OCI-LY7 (cell line): ENCODE results near the gene VIPAS39. TPM values are rescaled to one million over a fixed set of nuclear protein-coding genes. Genes with fewer than 3 reads are reported as not detected.

ENCODE experiments used
- BruUV-seq: library from RNA; stranded (reverse); fragments of 400-500 nt; replicated peaks from 2 replicates; lab custom pipeline; 2021; lab: Mats Ljungman, UMichigan
- CTCF ChIA-PET: fragments of 300-600 bp; sonication (Branson Sonifier 250); formaldehyde crosslinking; loops from one replicate; lab custom pipeline; 2022; ENCODE audit warnings: antibody characterized with exemption; ENCODE audit not compliant: unreplicated experiment; lab: Charles Lee
- POLR2A ChIA-PET: fragments of 300-600 bp; sonication (Branson Sonifier 250); formaldehyde crosslinking; loops from one replicate; lab custom pipeline; 2022; ENCODE audit warnings: antibody characterized with exemption; lab: Charles Lee
- DNase-seq: peaks from one replicate; pipeline ENCODE4 v3.0.0-alpha.2; 2015; ENCODE audit warnings: low spot score
- H2AFZ ChIP-seq: fragments of 200-600 bp; sonication (generic), shearing (Covaris generic); 2 replicates; pipeline ENCODE4 v1.6.1; 2014; ENCODE audit warnings: mild to moderate bottlenecking, antibody characterized with exemption, low read length, moderate library complexity
- H3K27ac ChIP-seq: fragments of 200-600 bp; sonication (generic); 2 replicates; pipeline ENCODE4 v1.5.1; 2014; ENCODE audit warnings: mixed run types, low read depth, mild to moderate bottlenecking, moderate library complexity, low read length, inconsistent platforms; ENCODE audit not compliant: poor library complexity, severe bottlenecking
- H3K36me3 ChIP-seq: fragments of 200-600 bp; sonication (generic); 2 replicates; pipeline ENCODE4 v1.6.1; 2014; ENCODE audit warnings: mild to moderate bottlenecking, antibody characterized with exemption, low read length, moderate library complexity, mixed read lengths; ENCODE audit not compliant: insufficient read depth
- H3K4me1 ChIP-seq: fragments of 200-600 bp; sonication (generic); 2 replicates; pipeline ENCODE4 v1.5.1; 2014; ENCODE audit warnings: mild to moderate bottlenecking, low read length; ENCODE audit not compliant: insufficient read depth, poor library complexity, severe bottlenecking
- H3K4me2 ChIP-seq: fragments of 200-600 bp; sonication (generic); 2 replicates; pipeline ENCODE4 v1.6.1; 2014; ENCODE audit warnings: mild to moderate bottlenecking, low read length
- H3K4me3 ChIP-seq: fragments of 200-600 bp; sonication (generic); 2 replicates; pipeline ENCODE4 v1.5.1; 2014; ENCODE audit warnings: mild to moderate bottlenecking, low read depth, low read length; ENCODE audit not compliant: poor library complexity, severe bottlenecking
- H3K79me2 ChIP-seq: fragments of 200-600 bp; sonication (generic); 2 replicates; pipeline ENCODE4 v1.6.1; 2016; ENCODE audit warnings: low read depth, mild to moderate bottlenecking, low read length, moderate library complexity, mixed read lengths; ENCODE audit not compliant: insufficient read depth
- H3K9me2 ChIP-seq: fragments of 200-600 bp; sonication (generic); 2 replicates; pipeline ENCODE4 v1.6.1; 2016; ENCODE audit warnings: mild to moderate bottlenecking, low read length, mixed read lengths; ENCODE audit not compliant: insufficient read depth
- H3K9me3 ChIP-seq: fragments of 200-600 bp; sonication (generic); 2 replicates; pipeline ENCODE4 v1.6.1; 2014; ENCODE audit warnings: mild to moderate bottlenecking, mixed run types, low read length, mixed read lengths
- H4K20me1 ChIP-seq: fragments of 200-600 bp; sonication (generic); 2 replicates; pipeline ENCODE4 v1.6.1; 2014; ENCODE audit warnings: mild to moderate bottlenecking, antibody characterized with exemption, low read length, moderate library complexity, mixed read lengths; ENCODE audit not compliant: insufficient read depth
- EZH2phosphoT487 ChIP-seq: fragments of 200-600 bp; sonication (generic); IDR thresholded peaks from 2 replicates; pipeline ENCODE4 v1.6.1; 2018; ENCODE audit warnings: low read depth, borderline replicate concordance, mild to moderate bottlenecking, mixed run types, antibody characterized with exemption, low read length, moderate library complexity, mixed read lengths
- intact Hi-C: fragments of 100-400 bp; cut with micrococcal nuclease; formaldehyde crosslinking; loops from one replicate; pipeline ENCODE4 v1.10.0; 2022; ENCODE audit not compliant: unreplicated experiment
- total RNA-seq, 2 experiments: library from RNA; depleted of rRNA in 1 of 2; stranded (reverse); fragments of >200 nt in 1 of 2; shearing (Covaris generic) in 1 of 2; gene quantifications; 2 replicates each; pipeline ENCODE4 v1.2.3, GENCODE V29; 2014 to 2022
- TF ChIP-seq, protein P1 (sequence below): fragments of 200-600 bp; sonication (generic); conservative IDR thresholded peaks from 2 replicates; pipeline ENCODE4 v1.5.1; 2014; ENCODE audit warnings: mild to moderate bottlenecking, antibody characterized with exemption, low read length, moderate library complexity, mixed read lengths

Gene VIPAS39
- total RNA-seq, 2 experiments from 2014 or later = 13.3 to 20.4 TPM

DNA sequence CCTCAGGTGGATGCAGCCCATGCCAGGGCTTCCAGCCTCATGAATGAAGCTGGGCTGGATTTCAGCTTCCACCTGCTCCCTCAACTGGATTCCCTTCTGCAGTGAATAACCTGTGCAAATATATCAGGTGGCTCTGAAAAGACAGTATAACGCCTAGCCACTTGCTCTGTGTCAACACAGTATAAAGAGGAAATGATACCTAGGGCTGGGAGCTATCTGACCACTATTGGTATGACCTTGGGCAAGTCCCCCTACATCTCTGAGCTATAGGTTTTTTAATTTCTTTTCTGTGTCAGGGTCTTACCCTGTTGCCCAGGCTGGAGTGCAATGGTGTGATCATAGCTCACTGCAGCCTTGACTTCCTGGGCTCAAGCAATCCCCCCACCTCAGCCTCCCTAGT is 21.4 kb upstream of the VIPAS39 start:
- Histone ChIP-seq H3K4me2 (no peak overlapping the region), H3K9me3 (no peaks in the 10 kb centered on the region), H3K4me1 (peaks cover 4% of the 10 kb centered on the region), H3K79me2 (no peaks in the 10 kb centered on the region), H3K36me3 (no peaks in the 10 kb centered on the region), H3K27ac (no peak overlapping the region), H3K9me2 (no peaks in the 10 kb centered on the region), H3K4me3 (no peak overlapping the region), H4K20me1 (no peaks in the 10 kb centered on the region), H2AFZ (no peak overlapping the region)
- TF ChIP-seq EZH2phosphoT487 = no peak
- TF ChIP-seq, protein P1, sequence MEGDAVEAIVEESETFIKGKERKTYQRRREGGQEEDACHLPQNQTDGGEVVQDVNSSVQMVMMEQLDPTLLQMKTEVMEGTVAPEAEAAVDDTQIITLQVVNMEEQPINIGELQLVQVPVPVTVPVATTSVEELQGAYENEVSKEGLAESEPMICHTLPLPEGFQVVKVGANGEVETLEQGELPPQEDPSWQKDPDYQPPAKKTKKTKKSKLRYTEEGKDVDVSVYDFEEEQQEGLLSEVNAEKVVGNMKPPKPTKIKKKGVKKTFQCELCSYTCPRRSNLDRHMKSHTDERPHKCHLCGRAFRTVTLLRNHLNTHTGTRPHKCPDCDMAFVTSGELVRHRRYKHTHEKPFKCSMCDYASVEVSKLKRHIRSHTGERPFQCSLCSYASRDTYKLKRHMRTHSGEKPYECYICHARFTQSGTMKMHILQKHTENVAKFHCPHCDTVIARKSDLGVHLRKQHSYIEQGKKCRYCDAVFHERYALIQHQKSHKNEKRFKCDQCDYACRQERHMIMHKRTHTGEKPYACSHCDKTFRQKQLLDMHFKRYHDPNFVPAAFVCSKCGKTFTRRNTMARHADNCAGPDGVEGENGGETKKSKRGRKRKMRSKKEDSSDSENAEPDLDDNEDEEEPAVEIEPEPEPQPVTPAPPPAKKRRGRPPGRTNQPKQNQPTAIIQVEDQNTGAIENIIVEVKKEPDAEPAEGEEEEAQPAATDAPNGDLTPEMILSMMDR = no peak
- DNase-seq = peak; percentile 31
- CTCF ChIA-PET = interaction anchor here (0.7 to 0.9 kb wide), 2 partner anchors 11 to 312 kb away, joined by 3 read pairs; no protein-coding TSS in a partner anchor
- no TSS peak for BruUV-seq
- intact Hi-C loops = no loop called here
- POLR2A ChIA-PET = interaction anchor here (0.6 kb wide), 1 partner anchor 18 kb away, joined by 3 read pairs; no protein-coding TSS in a partner anchor

DNA sequence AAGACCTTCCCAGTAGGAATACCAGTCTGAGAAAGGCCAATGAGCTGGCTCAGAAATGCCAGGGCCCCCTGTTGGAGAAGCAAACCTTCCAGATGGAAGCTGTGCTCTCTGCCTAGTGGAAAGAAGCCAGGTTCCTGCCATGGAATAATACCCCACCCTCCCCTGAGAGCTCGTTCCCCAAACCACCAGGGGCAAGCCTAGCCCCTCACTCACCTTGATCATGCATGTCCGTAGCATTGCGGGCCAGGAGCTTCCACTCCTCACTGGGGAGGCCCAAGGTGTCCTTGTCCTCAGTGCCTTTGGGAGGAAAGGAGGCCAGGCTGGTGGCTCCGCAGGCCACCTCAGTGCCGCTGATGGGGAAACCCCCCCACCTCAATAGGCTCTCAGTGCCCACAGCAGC is 20.6 kb upstream of the VIPAS39 start:
- peaks cover 4% of the 10 kb centered on the region for H3K4me1 ChIP-seq
- no peaks in the 10 kb centered on the region for H3K36me3 ChIP-seq
- H4K20me1 ChIP-seq = no peaks in the 10 kb centered on the region
- BruUV-seq = no TSS peak
- H2AFZ ChIP-seq = no peak overlapping the region
- no peaks in the 10 kb centered on the region for H3K9me3 ChIP-seq
- no peak for DNase-seq
- H3K79me2 ChIP-seq = no peaks in the 10 kb centered on the region
- intact Hi-C loops = no loop called here
- H3K4me3 ChIP-seq = no peak overlapping the region
- H3K9me2 ChIP-seq = no peaks in the 10 kb centered on the region
- POLR2A ChIA-PET = interaction anchor here (0.6 kb wide), 1 partner anchor 19 kb away, joined by 3 read pairs; no protein-coding TSS in a partner anchor
- no peak for TF ChIP-seq EZH2phosphoT487
- TF ChIP-seq, protein P1 = no peak
- CTCF ChIA-PET = interaction anchor here (0.9 kb wide), 1 partner anchor 10 kb away, joined by 3 read pairs; no protein-coding TSS in a partner anchor
- H3K4me2 ChIP-seq = no peak overlapping the region
- H3K27ac ChIP-seq = no peak overlapping the region

DNA sequence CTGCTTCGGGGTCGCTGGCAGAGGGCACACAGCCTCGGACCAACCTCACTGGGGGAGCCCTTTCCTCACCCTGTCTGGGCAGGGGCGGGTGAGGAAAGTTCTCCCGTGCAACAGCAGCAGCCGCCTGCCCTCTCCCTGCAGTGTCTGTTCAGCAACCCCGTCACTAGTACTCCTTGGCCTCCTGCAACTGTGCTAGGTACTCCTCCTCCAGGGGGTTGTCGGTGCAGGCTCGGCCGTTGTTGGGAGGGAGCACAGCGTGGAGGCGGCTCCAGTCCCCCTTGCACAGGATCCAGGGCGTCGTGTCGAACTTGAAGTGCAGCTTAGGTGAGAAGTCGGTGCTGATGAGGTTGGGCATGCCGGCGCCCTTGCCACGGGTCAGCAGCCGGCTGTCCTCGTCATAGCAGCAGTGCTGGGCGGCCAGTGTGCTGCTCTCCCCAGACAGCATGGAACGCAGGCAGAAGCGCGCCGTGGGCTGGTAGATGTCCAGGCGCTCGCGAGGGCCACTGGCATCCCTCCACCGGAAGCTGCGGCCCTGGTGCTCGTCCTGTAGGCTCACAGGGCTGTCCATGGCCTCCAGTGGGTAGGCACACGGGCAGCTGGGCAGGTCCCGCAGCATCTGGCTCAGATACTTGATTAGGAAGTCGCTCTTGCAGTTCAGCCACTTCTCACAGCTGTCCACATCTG is 18.2 kb upstream of the VIPAS39 start:
- H3K4me1 ChIP-seq = peaks cover 4% of the 10 kb centered on the region

More for the DNA sequence above, 18.2 kb upstream of the VIPAS39 start:
- Histone ChIP-seq H3K79me2 (no peaks in the 10 kb centered on the region), H3K4me3 (no peak overlapping the region), H3K36me3 (no peaks in the 10 kb centered on the region), H3K9me2 (no peaks in the 10 kb centered on the region), H3K4me2 (no peak overlapping the region), H3K9me3 (no peaks in the 10 kb centered on the region), H4K20me1 (no peaks in the 10 kb centered on the region), H3K27ac (no peak overlapping the region), H2AFZ (no peak overlapping the region)
- no peak for TF ChIP-seq EZH2phosphoT487
- TF ChIP-seq, protein P1 = no peak
- intact Hi-C loops = no loop called here
- no peak for DNase-seq
- CTCF ChIA-PET = no interaction called here
- no TSS peak for BruUV-seq
- POLR2A ChIA-PET = no interaction called here
